ENCODE results near the gene LRRC23. TPM values are rescaled to one million over a fixed set of nuclear protein-coding genes. Genes with fewer than 3 reads are reported as not detected.

Gene LRRC23
- total RNA-seq, 4 donors from 2014 or later = 0.29 to 13.5 (median 10.6) TPM

DNA sequence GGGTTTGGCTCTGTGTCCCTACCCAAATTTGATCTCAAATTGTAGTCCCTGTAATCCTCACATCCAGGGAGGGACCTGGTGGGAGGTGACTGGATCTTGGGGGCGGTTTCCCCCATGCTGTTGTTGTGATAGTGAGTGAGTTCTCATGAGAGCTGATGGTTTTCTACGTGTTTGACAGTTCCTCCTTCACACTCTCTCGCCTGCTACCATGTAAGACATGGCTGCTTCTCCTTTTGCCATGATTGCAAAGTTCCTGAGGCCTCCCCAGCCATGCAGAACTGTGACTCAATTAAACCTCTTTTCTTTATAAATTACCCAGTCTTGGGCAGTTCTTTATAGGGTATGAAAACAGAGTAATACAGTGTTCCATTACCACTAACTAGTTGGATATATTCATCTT is 10.3 kb upstream of the LRRC23 start:
- no peaks in the 10 kb centered on the region for H3K9me3 ChIP-seq
- intact Hi-C loops (cut with DNase I; ENCODE audit: low total_unique reads) = no loop called here
- H3K4me1 ChIP-seq = no peaks in the 10 kb centered on the region
- TF ChIP-seq, protein P1, sequence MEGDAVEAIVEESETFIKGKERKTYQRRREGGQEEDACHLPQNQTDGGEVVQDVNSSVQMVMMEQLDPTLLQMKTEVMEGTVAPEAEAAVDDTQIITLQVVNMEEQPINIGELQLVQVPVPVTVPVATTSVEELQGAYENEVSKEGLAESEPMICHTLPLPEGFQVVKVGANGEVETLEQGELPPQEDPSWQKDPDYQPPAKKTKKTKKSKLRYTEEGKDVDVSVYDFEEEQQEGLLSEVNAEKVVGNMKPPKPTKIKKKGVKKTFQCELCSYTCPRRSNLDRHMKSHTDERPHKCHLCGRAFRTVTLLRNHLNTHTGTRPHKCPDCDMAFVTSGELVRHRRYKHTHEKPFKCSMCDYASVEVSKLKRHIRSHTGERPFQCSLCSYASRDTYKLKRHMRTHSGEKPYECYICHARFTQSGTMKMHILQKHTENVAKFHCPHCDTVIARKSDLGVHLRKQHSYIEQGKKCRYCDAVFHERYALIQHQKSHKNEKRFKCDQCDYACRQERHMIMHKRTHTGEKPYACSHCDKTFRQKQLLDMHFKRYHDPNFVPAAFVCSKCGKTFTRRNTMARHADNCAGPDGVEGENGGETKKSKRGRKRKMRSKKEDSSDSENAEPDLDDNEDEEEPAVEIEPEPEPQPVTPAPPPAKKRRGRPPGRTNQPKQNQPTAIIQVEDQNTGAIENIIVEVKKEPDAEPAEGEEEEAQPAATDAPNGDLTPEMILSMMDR (IDR thresholded peaks at IDR 0.05) = no peak
- no peak for TF ChIP-seq POLR2A (IDR thresholded peaks at IDR 0.05)
- no peak overlapping the region for H3K27ac ChIP-seq
- H3K27me3 ChIP-seq = no peaks in the 10 kb centered on the region
- no peaks in the 10 kb centered on the region for H3K36me3 ChIP-seq
- DNase-seq = no peak
- H3K4me3 ChIP-seq = no peak overlapping the region

DNA sequence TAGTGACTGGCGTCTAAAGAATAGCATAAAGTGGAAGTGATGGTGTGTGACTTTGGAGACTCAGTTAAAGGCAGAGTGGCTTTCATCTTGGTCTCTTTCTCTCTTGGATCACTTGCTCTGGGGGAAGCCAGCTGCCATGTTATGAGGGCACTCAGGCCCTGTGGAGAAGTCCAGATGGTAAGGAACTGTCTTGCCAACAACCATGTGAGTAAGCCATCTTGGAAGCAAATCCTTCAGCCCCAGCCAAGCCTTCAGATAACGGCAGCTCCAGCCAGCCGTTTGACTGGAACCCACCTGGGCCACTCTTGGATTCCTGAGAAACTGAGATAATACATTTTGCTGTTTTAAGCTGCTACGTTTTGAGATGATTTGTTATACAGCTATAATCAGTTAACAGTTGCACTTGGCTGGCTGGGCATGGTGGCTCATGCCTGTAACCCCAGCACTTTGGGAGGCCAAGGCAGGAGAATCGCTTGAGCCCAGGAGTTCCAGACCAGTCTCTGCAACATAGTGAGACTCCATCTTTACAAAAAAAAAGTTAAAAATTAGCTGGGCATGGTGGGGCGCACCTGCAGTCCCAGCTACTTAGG is 7.7 kb upstream of the LRRC23 start:
- TF ChIP-seq, protein P1 (IDR thresholded peaks at IDR 0.05) = no peak
- TF ChIP-seq POLR2A (IDR thresholded peaks at IDR 0.05) = no peak
- intact Hi-C loops (cut with DNase I; ENCODE audit: low total_unique reads) = no loop called here
- Histone ChIP-seq H3K4me1 (no peaks in the 10 kb centered on the region), H3K27me3 (no peaks in the 10 kb centered on the region), H3K9me3 (no peaks in the 10 kb centered on the region), H3K36me3 (no peaks in the 10 kb centered on the region), H3K27ac (no peak overlapping the region), H3K4me3 (no peak overlapping the region)
- no peak for DNase-seq

GRCh38 chr12:6899427-6899826 is 5.2 kb upstream of the LRRC23 start:
- TF ChIP-seq, protein P1 (IDR thresholded peaks at IDR 0.05) = no peak
- TF ChIP-seq POLR2A (IDR thresholded peaks at IDR 0.05) = no peak
- H3K27ac ChIP-seq = no peak overlapping the region
- intact Hi-C loops (cut with DNase I; ENCODE audit: low total_unique reads) = no loop called here

GRCh38 chr12:6899837-6900519 is 4.6 kb upstream of the LRRC23 start:
- intact Hi-C loops (cut with DNase I; ENCODE audit: low total_unique reads) = no loop called here
- Histone ChIP-seq H3K36me3 (no peaks in the 10 kb centered on the region), H3K27ac (no peak overlapping the region), H3K4me1 (peaks cover 0 to under 1% of the 10 kb centered on the region in 2 donors), H3K9me3 (no peaks in the 10 kb centered on the region), H3K27me3 (no peaks in the 10 kb centered on the region), H3K4me3 (no peak overlapping the region)
- peak in 1 of 2 donors; percentile 56 for DNase-seq
- TF ChIP-seq, protein P1 (IDR thresholded peaks at IDR 0.05) = no peak
- no peak for TF ChIP-seq POLR2A (IDR thresholded peaks at IDR 0.05)

More at GRCh38 chr12:6899427-6899826, 5.2 kb upstream of the LRRC23 start:
- Histone ChIP-seq H3K9me3 (no peaks in the 10 kb centered on the region), H3K4me3 (no peak overlapping the region), H3K27me3 (no peaks in the 10 kb centered on the region), H3K36me3 (no peaks in the 10 kb centered on the region), H3K4me1 (no peaks in the 10 kb centered on the region)
- no peak for DNase-seq

GRCh38 chr12:6902448-6902847 is 2.2 kb upstream of the LRRC23 start:
- intact Hi-C loops (cut with DNase I; ENCODE audit: low total_unique reads) = no loop called here

More at GRCh38 chr12:6902448-6902847, 2.2 kb upstream of the LRRC23 start:
- TF ChIP-seq, protein P1 (IDR thresholded peaks at IDR 0.05) = no peak
- TF ChIP-seq POLR2A (IDR thresholded peaks at IDR 0.05) = no peak
- Histone ChIP-seq H3K27ac (no peak overlapping the region), H3K36me3 (no peaks in the 10 kb centered on the region), H3K27me3 (no peaks in the 10 kb centered on the region), H3K4me1 (peaks cover 0 to 4% of the 10 kb centered on the region in 2 donors), H3K4me3 (no peak overlapping the region), H3K9me3 (no peaks in the 10 kb centered on the region)
- DNase-seq = no peak
